HepG2 (cell line): ENCODE measurements around the gene CSDE1. TPM values are rescaled to one million over a fixed set of nuclear protein-coding genes. Genes with fewer than 3 reads are reported as not detected.

Source experiments
- ATAC-seq: fragments of 200-7000 bp; cut with Tn5 transposase; 3 replicates; pipeline ENCODE4 v1.9.1; 2020; ENCODE audit warnings: mild to moderate bottlenecking, moderate library complexity
- BruUV-seq: library from RNA; stranded (reverse); fragments of 400-500 nt; replicated peaks from 2 replicates; lab custom pipeline; 2021; lab: Mats Ljungman, UMichigan
- CTCF ChIA-PET: fragments of 300-600 bp; formaldehyde crosslinking; extraction: SDS; loops from one replicate; lab custom pipeline; 2021; ENCODE audit warnings: low total read pairs, inconsistent platforms, low intra/inter-chr PET ratio; lab: Yijun Ruan, JAX
- POLR2A ChIA-PET: fragments of 350-600 bp; sonication (Branson Sonifier 250); formaldehyde crosslinking; loops from one replicate; lab custom pipeline; 2020; ENCODE audit warnings: antibody characterized with exemption, inconsistent platforms; lab: Yijun Ruan, JAX
- DNase-seq: peaks from one replicate; pipeline ENCODE4 v3.0.0-alpha.2; 2015; ENCODE audit warnings: low spot score
- FAIRE-seq: peaks from 3 replicates; lab custom pipeline; 2011; peaks lifted over from hg19 to GRCh38; lab: Jason Lieb, UNC
- H2AFZ ChIP-seq: one replicate; pipeline ENCODE4 v1.6.1; 2011; ENCODE audit warnings: low read length, inconsistent platforms
- H3K27ac ChIP-seq: fragments of 300-600 bp; 3 replicates; pipeline ENCODE4 v1.8.0; 2011; ENCODE audit warnings: mixed run types, mild to moderate bottlenecking, mixed read lengths, low read length, inconsistent platforms; ENCODE audit not compliant: insufficient read depth; ENCODE audit errors: extremely low read length
- H3K27me3 ChIP-seq, 2 experiments: fragments of 200-600 bp in 1 of 2; 2 replicates in 1 of 2; 3 replicates in 1 of 2; pipeline versions ENCODE4 v1.6.0 to v1.8.0; 2011; ENCODE audit warnings: low read length in 2 of 2, mild to moderate bottlenecking in 2 of 2, moderate library complexity in 2 of 2, inconsistent platforms in 1 of 2; ENCODE audit not compliant: insufficient read depth in 2 of 2, control insufficient read depth in 1 of 2
- H3K36me3 ChIP-seq, 2 experiments: fragments of 200-600 bp in 1 of 2; replicated peaks in 1 of 2; 2 replicates in 1 of 2; 3 replicates in 1 of 2; pipeline versions ENCODE4 v1.5.1 to v1.8.0; 2011; ENCODE audit warnings: low read length in 2 of 2, inconsistent platforms in 1 of 2; ENCODE audit not compliant: insufficient read depth in 2 of 2, control insufficient read depth in 1 of 2
- H3K4me1 ChIP-seq: 2 replicates; pipeline ENCODE4 v1.5.1; 2012; ENCODE audit warnings: low read length, inconsistent platforms; ENCODE audit not compliant: insufficient read depth
- H3K4me2 ChIP-seq: 2 replicates; pipeline ENCODE4 v1.6.0; 2011; ENCODE audit warnings: low read depth, low read length, inconsistent platforms
- H3K4me3 ChIP-seq, 3 experiments: fragments of 200-600 bp in 1 of 3; sonication (generic), shearing (Covaris generic) in 1 of 3; replicated peaks in 1 of 3; 2 replicates each; pipeline ENCODE4 v1.5.1; 2011 to 2016; ENCODE audit warnings: low read length in 3 of 3, inconsistent platforms in 2 of 3, low read depth in 2 of 3, mild to moderate bottlenecking in 2 of 3, control low read depth in 1 of 3, mixed read lengths in 1 of 3; ENCODE audit not compliant: insufficient read depth in 1 of 3
- H3K79me2 ChIP-seq: one replicate; pipeline ENCODE4 v1.6.1; 2011; ENCODE audit warnings: low read length, inconsistent platforms; ENCODE audit not compliant: insufficient read depth
- H3K9ac ChIP-seq: 2 replicates; pipeline ENCODE4 v1.6.0; 2011; ENCODE audit warnings: mild to moderate bottlenecking, low read depth, low read length, inconsistent platforms; ENCODE audit not compliant: insufficient read depth
- H3K9me3 ChIP-seq: 2 replicates; pipeline ENCODE4 v1.5.1; 2012; ENCODE audit warnings: mild to moderate bottlenecking, low read length
- H4K20me1 ChIP-seq: 2 replicates; pipeline ENCODE4 v1.6.0; 2011; ENCODE audit warnings: inconsistent platforms, mild to moderate bottlenecking, low read length, moderate library complexity; ENCODE audit not compliant: insufficient read depth
- NFE2 ChIP-seq: sonication (generic); formaldehyde crosslinking; IDR thresholded peaks from 2 replicates; pipeline ENCODE4 v1.4.0; 2020; ENCODE audit warnings: missing genetic modification reagents
- PHF20 ChIP-seq: sonication (generic); formaldehyde crosslinking; IDR thresholded peaks from 2 replicates; pipeline ENCODE4 v1.5.0; 2020; ENCODE audit warnings: mild to moderate bottlenecking, missing genetic modification reagents
- SMAD1 ChIP-seq: sonication (generic); formaldehyde crosslinking; IDR thresholded peaks from 2 replicates; pipeline ENCODE4 v1.4.0; 2020; ENCODE audit warnings: missing genetic modification reagents, low read depth, mild to moderate bottlenecking, borderline replicate concordance
- ZBTB2 ChIP-seq: sonication (generic); formaldehyde crosslinking; IDR thresholded peaks from 2 replicates; pipeline ENCODE4 v1.8.0; 2022; ENCODE audit warnings: low read depth, missing genetic modification reagents
- ZFAT ChIP-seq: sonication (generic); formaldehyde crosslinking; conservative IDR thresholded peaks from 2 replicates; pipeline ENCODE4 v1.8.1; 2023; ENCODE audit warnings: missing genetic modification reagents, inconsistent platforms
- ZFP90 ChIP-seq: sonication (generic); formaldehyde crosslinking; IDR thresholded peaks from 2 replicates; pipeline ENCODE4 v1.8.0; 2022; ENCODE audit warnings: missing genetic modification reagents, mild to moderate bottlenecking, inconsistent platforms, borderline replicate concordance
- ZNF329 ChIP-seq: sonication (generic); formaldehyde crosslinking; IDR thresholded peaks from 2 replicates; pipeline ENCODE4 v1.9.0; 2021; ENCODE audit warnings: low read depth, mild to moderate bottlenecking, missing genetic modification reagents
- ZNF646 ChIP-seq: sonication (generic); formaldehyde crosslinking; IDR thresholded peaks from 2 replicates; pipeline ENCODE4 v1.9.0; 2021; ENCODE audit warnings: mild to moderate bottlenecking, missing genetic modification reagents
- ZNF746 ChIP-seq: sonication (generic); formaldehyde crosslinking; IDR thresholded peaks from 2 replicates; pipeline ENCODE4 v1.8.0; 2022; ENCODE audit warnings: mild to moderate bottlenecking, missing genetic modification reagents
- ZNF766 ChIP-seq: sonication (generic); formaldehyde crosslinking; IDR thresholded peaks from 2 replicates; pipeline ENCODE4 v1.5.0; 2020; ENCODE audit warnings: missing genetic modification reagents, borderline replicate concordance
- WGBS: methylation state at CpG from one replicate; pipeline ENCODE4 v1.1.6; 2017; ENCODE audit warnings: low lambda C conversion rate; 5-methylcytosine and 5-hydroxymethylcytosine counted together
- in situ Hi-C: cut with HindIII; loops from 2 replicates; pipeline ENCODE4 v1.10.0; 2017; ENCODE audit warnings: low pct_unique_long_range_greater_than_20kb; ENCODE audit not compliant: extremely low pct_ligation_motif_present
- intact Hi-C: fragments of 100-400 bp; cut with micrococcal nuclease; formaldehyde crosslinking; loops from one replicate; pipeline ENCODE4 v1.10.0; 2022; ENCODE audit not compliant: unreplicated experiment
- polyA plus RNA-seq, 8 experiments: library from polyadenylated mRNA; depleted of rRNA in 3 of 8; stranded (reverse) in 7 of 8; unstranded in 1 of 8; fragments of >200 nt; fragmentation: Illumina TruSeq in 4 of 8; extraction: Trizol in 4 of 8; gene quantifications; 2 replicates each; pipeline versions ENCODE4 v1.2.1 to v1.2.3, GENCODE V29; 2011 to 2016; ENCODE audit warnings: low read depth in 4 of 8, missing spikeins in 1 of 8, mixed read lengths in 1 of 8; ENCODE audit not compliant: insufficient read depth in 1 of 8
- total RNA-seq, 5 experiments: library from RNA; depleted of rRNA; stranded (reverse); fragments of >200 nt; fragmentation: Illumina TruSeq; extraction: Trizol; gene quantifications; 2 replicates each; pipeline ENCODE4 v1.2.3, GENCODE V29; 2016; ENCODE audit warnings: low read depth in 1 of 5
- TF ChIP-seq, protein P1 (sequence below): fragments of 450-650 bp; IDR thresholded peaks from 2 replicates; pipeline ENCODE4 v1.6.1; 2017

The CSDE1 gene
- total and polyA plus RNA-seq, 2 of the 13 experiments (the other 11 are each of a cell fraction or from before 2014, with no cell fraction given), result 150 to 313 TPM

GRCh38 chr1:114756949-114757454, 782 bp downstream of the CSDE1 start:
- peak; percentile 49 for DNase-seq
- intact Hi-C loops, result loop anchor here (2.0 to 5.0 kb wide), 2 partner anchors 40 to 176 kb away; partner anchors contain the start of genes BCAS2 and NRAS
- Histone ChIP-seq H3K36me3 (no peaks in the 10 kb centered on the region), H2AFZ (no peak overlapping the region), H3K27ac (peak overlapping the region; percentile 98), H3K4me2 (peak overlapping the region; percentile 72), H3K27me3 (no peaks in the 10 kb centered on the region; a peak in 1 of 5 replicates), H3K9ac (peak overlapping the region; percentile 100), H3K4me3 (peak overlapping the region; percentile 85 to 100 (median 99)), H3K9me3 (no peaks in the 10 kb centered on the region), H4K20me1 (peaks cover 53% of the 10 kb centered on the region), H3K4me1 (peaks cover 50% of the 10 kb centered on the region), H3K79me2 (peaks cover 57% of the 10 kb centered on the region)
- peak; percentile 55 for ATAC-seq
- in situ Hi-C loops, result no loop called here
- WGBS, result 0% methylated on average over 12 of the region's 17 CpGs
- POLR2A ChIA-PET, result interaction anchor here (1.0 to 3.6 kb wide), 2 partner anchors 23 to 28 kb away, joined by 3 to 16 read pairs; partner anchors contain the start of gene SIKE1
- no TSS peak for BruUV-seq
- CTCF ChIA-PET, result no interaction called here
- no peak for FAIRE-seq
- no peak for TF ChIP-seq NFE2 (CRISPR knock-in tag)
- no peak for TF ChIP-seq ZFAT (CRISPR knock-in tag)
- TF ChIP-seq ZNF746 (CRISPR knock-in tag), result no peak
- no peak for TF ChIP-seq ZNF329 (CRISPR knock-in tag)
- TF ChIP-seq ZNF766 (CRISPR knock-in tag), result no peak
- no peak for TF ChIP-seq PHF20 (CRISPR knock-in tag)
- TF ChIP-seq, protein P1, sequence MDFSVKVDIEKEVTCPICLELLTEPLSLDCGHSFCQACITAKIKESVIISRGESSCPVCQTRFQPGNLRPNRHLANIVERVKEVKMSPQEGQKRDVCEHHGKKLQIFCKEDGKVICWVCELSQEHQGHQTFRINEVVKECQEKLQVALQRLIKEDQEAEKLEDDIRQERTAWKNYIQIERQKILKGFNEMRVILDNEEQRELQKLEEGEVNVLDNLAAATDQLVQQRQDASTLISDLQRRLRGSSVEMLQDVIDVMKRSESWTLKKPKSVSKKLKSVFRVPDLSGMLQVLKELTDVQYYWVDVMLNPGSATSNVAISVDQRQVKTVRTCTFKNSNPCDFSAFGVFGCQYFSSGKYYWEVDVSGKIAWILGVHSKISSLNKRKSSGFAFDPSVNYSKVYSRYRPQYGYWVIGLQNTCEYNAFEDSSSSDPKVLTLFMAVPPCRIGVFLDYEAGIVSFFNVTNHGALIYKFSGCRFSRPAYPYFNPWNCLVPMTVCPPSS, result no peak
- no peak for TF ChIP-seq ZNF646
- TF ChIP-seq SMAD1, result no peak
- TF ChIP-seq ZFP90 (CRISPR knock-in tag), result peak; percentile 13; the same call in 1 of the 2 replicates
- TF ChIP-seq ZBTB2 (CRISPR knock-in tag), result no peak
